Measurements from ENCODE around the gene SYT15. TPM values are rescaled to one million over a fixed set of nuclear protein-coding genes. Genes with fewer than 3 reads are reported as not detected.
"Not testable (repeated sequence)": the region's sequence is repeated elsewhere in the genome, so short reads cannot be mapped to it uniquely, and the experiment has no call there.

SYT15 gene
- polyA plus RNA-seq, 4 donors = 7.3 to 18.4 (median 10.3) TPM

DNA sequence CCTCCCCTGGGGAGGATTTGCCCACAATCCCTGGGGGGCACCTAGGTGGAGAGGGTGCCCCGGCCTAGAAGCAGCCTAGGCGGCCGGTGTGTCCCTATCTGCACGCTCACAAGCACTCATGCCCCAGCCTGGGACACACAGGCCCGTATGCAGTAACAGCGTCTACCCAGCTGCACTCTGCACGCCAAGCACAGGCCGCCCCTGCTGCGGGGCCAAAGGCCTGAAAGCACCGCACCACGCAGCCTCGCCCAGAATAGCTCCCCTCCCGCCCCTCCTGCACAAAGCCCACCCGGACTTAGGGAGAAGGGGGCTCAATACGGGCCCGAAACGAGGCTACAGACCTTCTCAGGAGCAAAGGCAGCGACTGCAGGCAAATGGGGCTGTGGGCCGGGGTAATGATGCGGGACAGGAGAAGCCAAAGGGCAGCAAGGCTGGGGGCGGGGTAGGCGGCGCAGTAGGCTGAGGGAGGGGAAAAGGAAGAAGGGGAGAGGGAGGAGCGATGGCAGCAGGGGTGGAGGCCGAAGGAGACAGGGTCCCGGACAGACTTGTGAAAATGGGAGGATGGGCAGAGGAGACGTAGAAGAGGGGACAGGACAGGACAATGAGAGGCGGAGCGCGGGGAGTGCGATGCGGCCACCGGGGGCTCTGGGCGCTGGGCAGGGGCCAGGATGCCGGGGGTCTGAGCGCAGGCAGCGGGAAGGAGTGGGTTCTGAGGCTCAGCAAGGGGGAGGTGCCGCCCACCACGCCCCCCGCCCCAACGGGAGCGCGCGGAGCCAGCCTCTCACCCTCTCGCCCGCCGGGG is 23.0 kb upstream of the SYT15 start:
- DNase-seq (ENCODE audit: low read depth in 4 of 4, low spot score in 3 of 4) = peak in 1 of 4 donors; percentile 39

DNA sequence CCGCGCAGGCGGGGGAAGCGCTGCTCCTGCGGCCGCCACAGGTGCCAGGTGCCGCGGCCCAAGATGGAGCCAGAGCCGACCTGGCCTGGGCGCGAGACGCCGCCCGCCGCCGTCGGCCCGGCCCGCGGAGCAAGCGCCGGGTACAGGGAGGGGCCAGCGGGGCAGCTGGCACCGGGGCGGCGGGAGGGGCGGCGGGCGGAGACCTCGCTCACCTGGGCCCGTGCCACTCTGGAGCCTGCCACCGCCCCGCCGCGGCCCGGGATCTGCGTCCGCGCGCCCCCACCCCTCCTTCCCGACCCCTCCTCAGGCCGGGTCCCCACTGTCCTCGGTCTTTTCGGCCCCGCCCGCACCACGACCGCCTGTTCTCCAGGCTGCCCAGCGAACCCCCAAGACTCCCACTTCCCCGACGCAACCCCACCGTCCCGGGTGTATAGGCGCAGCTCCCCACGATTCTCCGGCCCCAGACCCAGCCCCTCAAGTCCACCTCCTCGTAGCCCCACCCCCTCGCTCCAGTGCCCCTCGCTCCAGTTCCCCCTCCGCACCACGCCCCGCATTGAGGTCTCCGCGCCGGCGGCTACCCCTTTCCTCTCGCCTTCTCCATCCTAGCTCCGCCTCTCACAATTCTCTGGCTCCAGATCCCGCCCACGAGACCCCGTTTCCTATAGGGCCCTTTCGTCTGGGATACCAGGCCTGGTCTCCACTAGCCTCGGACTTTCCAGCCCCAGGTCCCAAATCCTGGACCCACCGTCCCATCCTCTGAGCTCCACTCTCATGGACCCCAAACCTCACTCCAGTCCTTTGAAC is 22.2 kb upstream of the SYT15 start, which contains the start of gene GPRIN2:
GPRIN2 (minus strand) TSS at position 144 of the 804 bp plus-strand sequence. CDS start 5,922 bp downstream, outside the sequence.
- no peak for DNase-seq (ENCODE audit: low read depth in 4 of 4, low spot score in 3 of 4)

DNA sequence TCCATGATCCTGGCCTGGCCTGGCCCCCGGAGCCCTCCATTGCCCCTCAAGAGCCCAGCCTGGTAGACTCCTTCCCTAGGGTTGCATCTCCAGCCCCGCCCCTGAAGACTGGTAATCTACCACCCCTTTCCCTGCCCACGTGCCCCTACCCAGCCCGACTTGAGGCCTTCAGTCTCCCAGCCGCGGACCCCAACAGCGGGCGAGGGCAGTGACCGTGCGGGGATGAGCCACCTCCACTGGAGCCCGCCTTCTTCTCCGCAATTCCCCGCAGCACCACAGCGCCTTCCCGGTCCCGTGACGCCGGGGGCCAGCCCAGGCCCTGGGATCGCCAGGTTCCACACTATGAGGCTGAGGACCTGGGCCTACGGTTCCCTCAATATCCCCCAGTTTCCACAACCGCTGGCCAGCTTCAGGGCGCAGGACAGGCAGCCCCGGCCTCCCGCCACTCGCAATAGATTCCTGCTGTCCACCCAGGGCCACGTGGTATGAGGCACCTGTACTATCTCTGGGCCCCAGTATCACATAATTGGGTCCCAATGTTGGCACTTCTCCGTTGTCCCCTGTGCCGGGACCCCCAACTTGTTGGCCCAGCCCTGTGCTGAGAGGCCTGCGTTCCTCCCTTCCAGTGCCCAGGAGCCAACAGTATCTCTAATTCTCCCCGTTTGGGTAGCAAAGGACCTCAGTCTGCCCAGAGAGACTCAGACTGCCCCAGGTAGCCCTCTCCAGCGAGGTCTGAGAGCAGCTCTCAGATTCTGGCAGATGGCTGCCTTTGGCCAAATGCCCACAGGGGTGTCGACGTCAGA is 21.4 kb upstream of the SYT15 start:
- DNase-seq (ENCODE audit: low read depth in 4 of 4, low spot score in 3 of 4) = no peak

DNA sequence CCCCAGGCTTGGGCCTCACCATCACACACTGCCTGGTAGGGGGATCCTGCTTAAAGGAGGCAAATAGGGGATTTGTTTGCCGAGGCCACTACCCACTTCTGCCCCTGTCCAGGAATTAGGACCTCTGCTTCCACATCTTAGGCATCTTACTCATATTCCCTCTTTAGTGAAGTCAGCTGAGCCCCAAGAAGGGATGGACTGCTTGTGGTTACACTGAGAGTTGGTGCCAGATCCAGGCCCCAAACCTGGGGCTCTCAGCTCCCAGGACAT is 20.9 kb upstream of the SYT15 start:
- DNase-seq (ENCODE audit: low read depth in 4 of 4, low spot score in 3 of 4) = no peak

DNA sequence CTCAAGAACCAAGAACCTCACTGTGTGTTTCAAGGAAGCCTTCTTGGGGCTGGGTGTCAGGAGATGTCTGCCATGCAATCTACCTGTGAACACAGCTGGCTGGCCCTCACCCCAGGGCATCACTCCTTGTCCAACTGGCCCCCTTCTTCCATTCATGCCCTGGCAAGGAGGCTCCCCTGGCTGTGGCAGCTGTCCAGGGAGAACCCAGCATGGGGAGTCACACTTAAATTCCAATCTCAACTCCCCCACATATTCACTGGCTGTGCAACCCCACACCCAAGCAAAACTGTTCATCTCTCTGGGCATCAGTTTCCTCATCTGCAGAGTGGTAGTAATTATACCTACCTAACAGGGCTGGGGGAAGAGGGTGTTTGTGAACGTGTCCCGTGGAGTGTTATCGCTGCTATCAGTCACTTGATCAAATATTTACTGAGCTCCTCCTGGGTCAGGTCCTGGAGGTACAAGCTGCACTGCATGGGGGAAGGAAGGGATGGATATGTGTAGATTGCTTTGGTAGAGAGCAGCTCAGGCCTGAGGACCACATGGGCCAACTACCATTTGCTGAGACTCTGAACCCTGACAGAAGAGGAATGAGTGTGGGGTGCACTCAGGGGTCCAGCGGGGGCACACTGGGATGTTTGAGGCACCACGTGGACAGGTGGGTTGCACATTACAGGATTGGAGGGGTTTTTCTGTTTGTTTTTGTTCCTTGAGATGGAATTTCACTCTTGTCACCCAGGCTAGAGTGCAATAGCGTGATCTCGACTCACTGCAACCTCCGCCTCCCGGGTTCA is 20.3 kb upstream of the SYT15 start:
- DNase-seq (ENCODE audit: low read depth in 4 of 4, low spot score in 3 of 4) = no peak

DNA sequence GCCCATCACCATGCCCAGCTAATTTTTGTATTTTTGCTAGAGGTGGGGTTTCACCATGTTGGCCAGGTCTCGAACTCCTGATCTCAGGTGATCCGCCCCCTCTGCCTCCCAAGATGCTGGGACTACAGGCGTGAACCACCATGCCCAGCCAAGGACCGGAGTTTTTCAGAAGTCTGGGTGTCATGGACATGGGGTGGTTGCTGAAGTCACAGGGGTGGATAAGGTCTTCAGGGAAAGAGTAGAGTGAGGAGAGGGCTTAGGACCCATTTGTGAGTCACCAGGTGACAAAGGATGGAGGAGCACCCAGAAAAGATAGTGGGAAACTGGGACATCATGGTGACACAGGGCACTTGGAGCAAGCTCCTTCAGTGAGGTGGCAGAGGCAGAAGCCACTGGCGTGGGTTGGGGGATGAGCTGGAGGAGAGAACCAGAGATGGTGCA is 19.7 kb upstream of the SYT15 start:
- DNase-seq (ENCODE audit: low read depth in 4 of 4, low spot score in 3 of 4) = no peak

DNA sequence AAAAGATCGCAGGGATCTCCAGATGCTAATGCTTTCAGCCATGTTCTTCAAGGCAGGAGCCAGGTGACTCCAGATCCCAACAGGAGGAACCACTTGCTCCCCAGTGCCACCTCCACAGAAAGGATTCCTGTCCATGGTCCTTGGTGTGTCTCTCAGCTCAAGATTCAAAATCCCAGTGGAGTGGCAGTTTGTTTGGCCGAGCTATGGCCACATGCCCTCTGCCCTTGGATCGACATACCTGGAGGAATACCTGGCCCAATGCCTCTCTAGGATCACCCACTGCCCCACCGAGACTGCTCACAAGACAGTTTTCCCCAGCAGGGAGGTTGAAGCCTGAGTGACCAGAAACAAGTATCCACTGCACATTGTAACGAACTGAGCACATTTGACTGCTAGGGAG is 18.5 kb upstream of the SYT15 start:
- DNase-seq (ENCODE audit: low read depth in 4 of 4, low spot score in 3 of 4) = no peak

DNA sequence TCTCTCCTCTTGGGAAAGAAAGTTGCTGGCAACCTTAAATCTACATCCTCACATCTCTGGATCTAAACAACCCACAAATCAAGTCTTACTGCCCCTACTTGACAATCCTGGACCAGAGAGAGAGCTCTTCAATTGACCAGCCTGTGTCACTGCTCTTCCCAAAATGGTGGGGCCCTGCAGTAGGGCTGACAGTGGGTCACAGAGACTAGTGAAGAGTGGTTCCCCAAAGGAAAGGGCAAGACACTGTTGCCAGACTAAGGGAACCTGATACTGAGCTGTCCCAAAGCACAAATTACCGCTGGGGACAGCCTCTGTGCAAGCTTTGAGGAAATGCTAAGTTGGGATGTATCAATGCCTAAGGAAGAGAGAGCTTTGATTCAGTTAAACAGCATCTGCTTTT is 18.0 kb upstream of the SYT15 start:
- DNase-seq (ENCODE audit: low read depth in 4 of 4, low spot score in 3 of 4) = no peak

DNA sequence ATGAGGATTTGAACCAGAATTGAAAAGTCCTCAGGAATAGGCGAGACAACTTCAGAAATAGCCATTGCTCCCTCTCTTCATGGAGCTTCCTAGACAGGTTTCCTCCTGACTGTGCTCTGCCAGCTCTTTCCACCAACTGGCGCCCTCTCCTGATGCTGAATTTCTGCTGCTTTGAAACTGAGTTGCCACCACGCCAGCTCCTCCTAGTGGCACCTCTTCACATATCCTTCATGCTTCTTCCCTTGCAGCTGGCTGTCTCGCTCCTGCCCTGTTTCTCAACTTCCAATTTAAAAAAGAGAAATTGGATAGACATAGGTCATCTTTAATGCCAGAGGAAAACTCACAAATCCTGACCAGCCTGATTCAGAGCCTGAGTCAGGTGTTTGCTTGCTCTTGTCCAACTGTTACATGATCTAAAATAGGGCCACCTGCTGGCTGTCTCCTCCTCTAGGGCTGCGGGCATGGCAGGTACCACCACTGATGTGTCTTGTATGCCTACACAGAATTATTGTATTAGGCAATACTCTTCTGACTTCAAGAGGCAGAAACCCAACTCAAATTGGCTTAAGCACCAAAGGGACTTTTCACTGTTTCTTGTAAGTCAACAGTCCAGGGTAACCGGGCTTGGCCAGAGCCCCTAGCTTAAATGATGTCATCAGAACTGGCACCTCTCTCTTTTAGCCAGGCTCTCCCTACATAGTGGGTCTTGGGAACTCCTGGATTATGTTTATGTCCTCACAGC is 13.2 kb upstream of the SYT15 start:
- not testable (repeated sequence) for DNase-seq (ENCODE audit: low read depth in 4 of 4, low spot score in 3 of 4)

DNA sequence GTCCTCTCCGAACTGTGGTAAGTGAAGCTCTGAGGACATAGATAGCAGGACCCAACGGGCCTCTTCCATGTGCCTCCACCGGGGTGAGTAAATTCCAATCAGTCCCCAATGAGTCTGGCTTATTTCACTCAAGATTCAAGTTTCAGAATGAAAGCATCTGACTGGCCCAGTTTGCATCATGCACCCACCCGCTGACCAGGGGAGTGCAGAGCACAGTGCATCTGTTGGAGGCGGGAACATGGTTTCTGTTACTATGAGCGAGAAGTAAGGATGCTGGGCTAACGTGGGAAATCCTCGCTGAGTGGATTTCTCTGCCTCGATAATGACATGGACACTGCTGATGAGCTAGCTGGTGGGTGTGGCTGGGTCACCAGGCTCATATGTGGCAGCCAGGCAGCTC is 11.8 kb upstream of the SYT15 start:
- DNase-seq (ENCODE audit: low read depth in 4 of 4, low spot score in 3 of 4) = not testable (repeated sequence)

DNA sequence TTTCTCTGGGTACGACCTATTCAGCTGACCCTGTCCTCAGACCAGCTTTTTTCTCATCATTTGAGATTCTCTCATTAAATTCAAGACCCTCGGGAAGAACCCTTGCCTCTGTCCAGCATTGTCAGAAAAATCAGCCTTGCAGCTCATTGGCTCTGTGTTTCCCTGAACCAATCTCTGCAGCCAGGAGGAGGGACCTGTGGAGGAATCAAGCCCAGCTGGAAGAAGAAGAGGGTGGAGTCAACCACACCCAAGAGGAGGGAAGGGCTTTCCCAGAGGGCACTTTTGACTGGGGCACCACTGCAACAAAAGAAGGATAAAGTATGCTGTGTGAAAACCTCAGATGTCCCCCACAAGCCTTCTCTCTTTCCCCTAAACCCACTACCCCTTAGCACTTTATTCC is 8.3 kb upstream of the SYT15 start:
- DNase-seq (ENCODE audit: low read depth in 4 of 4, low spot score in 3 of 4) = not testable (repeated sequence)

DNA sequence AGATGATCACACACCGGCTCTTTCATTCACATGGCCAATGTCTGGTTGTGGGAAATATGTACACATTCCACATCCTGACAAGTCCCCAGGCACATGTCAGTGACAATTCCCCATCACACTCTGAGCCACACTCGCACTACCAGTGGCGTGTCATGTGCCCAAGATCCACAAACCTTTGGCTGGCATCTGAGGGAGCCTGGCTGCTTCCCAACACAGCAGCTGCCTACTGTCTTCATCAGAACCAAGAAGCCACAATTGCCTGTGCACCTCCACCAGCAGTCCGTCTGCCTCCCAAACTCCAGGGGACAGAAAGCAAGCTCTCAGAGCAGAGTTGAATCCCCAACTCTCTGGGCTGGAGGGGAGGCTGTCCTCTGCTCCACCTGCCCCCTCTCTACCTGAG is 6.2 kb upstream of the SYT15 start:
- DNase-seq (ENCODE audit: low read depth in 4 of 4, low spot score in 3 of 4) = not testable (repeated sequence)

DNA sequence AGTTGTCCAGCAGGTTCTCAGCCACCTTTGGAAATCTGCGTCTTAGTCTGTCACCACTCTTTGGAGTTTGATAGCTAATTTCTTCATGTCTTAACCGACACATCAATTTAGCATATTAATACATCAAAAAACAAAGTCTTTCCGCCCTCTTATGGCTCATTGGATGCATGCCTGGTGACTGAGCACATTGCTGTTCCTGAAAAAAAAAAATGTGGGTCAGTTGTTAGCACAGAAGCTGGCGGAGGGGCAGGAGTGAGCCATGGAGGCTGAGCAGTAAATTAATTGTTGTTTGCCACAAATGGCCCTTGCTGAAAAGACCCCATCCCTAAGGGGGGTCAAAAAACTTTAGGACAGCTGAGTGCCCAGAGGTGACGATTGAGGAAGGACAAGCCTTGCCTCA is 5.6 kb upstream of the SYT15 start:
- DNase-seq (ENCODE audit: low read depth in 4 of 4, low spot score in 3 of 4) = not testable (repeated sequence)

DNA sequence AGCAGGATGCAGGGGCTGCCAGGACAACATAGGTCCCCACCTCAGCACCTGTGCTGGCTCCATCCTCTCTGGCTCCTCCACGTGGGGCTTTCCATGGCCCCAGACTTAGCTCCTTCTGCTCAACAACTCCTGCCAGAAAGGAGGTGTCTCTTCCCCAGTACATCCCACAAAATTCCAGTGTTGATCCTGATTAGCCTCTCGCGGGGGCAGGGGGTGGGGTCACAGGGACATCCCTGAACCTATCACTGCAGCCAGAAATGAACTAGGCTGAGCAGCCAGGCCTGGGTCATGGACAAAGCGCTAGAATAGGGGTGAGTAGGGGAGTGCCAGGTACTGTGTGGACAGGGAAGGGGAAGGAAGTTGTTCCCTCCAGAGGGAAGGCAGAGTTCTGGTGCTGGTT is 5.0 kb upstream of the SYT15 start:
- not testable (repeated sequence) for DNase-seq (ENCODE audit: low read depth in 4 of 4, low spot score in 3 of 4)

DNA sequence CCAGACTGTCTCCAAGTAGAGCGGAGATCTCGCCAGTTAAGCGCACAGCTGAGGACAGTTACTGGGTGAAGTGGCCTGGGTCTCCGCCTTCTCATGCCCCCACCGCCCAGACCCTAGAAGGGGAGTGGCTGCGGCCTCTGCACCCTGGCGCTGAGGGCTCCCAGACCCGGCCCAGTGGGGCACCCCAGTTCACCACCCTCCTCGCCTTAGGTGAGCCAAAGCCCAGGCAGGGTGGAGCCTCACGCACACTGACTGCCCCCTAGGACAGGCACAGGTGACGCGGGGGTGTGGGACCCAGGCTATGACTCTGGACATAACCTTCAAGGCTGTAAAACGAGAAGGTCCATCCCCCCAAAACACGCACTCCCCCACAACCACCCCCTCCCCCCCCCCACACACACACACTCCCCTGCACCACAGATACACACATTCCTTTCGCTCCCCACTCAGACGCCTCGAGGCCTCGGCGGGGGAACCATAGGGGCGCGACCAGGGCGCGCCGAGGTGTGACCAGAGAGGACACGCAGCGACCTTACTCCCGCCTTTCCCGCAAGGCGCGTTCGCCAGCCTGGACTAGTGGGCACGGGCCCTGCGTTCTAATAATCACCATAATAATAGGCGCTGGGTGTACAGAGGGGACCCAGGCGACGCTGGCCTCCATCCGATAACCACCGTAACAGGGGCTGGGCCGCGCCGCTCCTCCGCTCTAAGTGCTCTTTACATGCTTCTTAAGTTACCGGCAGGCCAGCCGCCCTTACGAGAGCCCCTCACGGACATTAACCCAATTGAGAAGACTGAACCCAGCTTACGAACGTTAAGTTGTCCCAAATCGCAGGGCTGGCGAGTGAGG is 1.1 kb upstream of the SYT15 start:
- not testable (repeated sequence) for DNase-seq (ENCODE audit: low read depth in 4 of 4, low spot score in 3 of 4)

DNA sequence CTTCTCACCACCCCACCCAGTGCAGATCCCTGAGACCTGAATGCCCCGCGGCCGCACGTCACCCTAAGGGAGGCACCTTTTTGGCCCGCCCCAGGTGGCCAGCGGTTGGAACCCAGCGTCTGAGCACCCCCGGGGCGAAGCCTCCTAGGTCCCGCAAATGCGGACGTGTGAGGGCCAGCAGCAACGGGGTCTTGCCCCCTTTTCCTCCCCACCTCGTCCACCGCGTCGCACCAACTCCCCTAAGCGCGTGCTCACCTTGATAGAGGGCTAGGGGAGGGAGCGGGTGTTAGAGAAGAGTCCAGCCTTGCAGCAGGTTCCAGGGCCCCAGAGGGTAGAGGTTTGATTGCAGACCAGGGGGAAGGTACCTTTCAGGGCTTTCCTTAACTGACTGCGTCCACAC is 450 bp downstream of the SYT15 start:
- DNase-seq (ENCODE audit: low read depth in 4 of 4, low spot score in 3 of 4) = not testable (repeated sequence)

DNA sequence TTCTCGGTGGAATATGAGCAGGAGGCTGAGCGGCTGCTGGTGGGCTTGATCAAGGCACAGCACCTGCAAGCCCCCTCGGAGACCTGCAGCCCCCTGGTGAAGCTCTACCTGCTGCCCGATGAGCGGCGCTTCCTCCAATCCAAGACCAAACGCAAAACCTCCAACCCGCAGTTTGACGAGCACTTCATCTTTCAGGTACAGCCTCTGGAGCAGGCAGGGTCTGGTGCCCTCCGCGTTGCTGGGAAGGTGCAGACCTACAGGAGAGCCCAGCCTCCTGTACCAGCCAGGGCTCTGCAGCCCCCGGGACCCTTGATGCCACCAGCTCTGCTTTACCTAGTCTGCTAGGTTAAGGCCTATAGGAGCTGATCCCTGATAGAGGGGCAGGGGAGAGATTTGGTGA is 3.1 kb downstream of the SYT15 start:
- DNase-seq (ENCODE audit: low read depth in 4 of 4, low spot score in 3 of 4) = not testable (repeated sequence)

DNA sequence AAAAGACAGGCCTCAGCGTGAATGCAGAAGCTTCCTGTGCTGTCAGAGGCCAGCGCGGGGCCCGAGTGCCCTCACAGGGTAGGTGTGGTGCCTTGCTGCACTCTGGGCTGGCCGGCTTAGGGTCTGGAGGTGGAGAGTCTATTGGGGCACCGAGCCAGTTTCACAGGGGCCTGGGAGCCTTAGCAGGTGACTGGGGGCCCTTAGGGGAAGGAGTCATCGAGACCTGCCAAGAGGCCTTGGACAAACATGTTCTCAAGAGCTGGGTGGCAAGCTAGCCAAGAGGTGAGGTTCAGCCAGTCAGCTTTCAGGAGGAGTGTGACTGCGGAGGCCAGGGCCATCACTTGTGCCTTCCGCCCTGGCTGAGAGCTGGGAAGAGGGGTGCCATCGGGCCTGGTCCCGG is 3.6 kb downstream of the SYT15 start:
- DNase-seq (ENCODE audit: low read depth in 4 of 4, low spot score in 3 of 4) = not testable (repeated sequence)

DNA sequence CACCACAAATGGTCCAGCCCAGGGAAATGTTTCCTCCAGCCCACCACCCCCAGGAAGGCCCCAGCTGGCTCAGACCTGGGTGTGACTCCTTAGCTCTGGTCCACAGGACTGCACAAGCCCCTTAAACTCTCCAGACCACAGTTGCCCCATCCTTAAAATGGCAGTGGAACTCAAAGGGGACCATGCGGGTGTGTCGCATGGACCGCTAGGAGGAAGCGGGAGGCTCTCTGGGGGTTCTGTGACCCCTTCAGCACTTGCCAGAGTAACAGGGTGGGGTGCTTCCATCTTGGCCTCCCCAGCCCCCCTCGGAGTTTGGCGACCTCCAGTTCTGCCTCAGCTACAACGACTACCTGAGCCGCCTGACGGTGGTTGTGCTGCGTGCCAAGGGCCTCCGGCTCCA is 5.3 kb downstream of the SYT15 start:
- not testable (repeated sequence) for DNase-seq (ENCODE audit: low read depth in 4 of 4, low spot score in 3 of 4)
